GM18517 (cell line): ENCODE results near the gene AMOTL1.
A peak's percentile ranks its signal among the peaks of the same experiment; 100 is the strongest.

Source experiments
- ATAC-seq: cut with Tn5 transposase; IDR thresholded peaks from one replicate; pipeline ENCODE4 v1.9.1; 2021; ENCODE audit warnings: mild to moderate bottlenecking, moderate library complexity; ENCODE audit not compliant: unreplicated experiment

Gene AMOTL1

DNA sequence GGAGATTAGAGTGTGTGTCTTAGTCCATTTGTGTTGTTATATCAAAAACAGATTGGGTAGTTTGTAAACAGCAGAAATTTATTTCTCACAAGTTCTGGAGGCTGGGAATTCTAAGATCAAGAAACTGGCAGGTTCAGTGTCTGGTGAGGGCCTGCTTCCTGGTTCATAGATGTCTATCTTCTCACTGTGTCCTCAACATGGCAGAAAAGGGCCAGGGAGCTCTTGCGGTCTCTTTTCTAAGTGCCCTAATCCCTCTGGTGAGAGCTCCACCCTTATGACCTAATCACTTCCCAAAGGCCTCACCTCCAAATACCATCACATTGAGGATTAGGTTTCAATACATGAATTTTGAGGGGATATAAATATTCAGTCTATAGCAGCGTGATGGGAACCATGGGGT lies 25.5 kb upstream of the AMOTL1 start:
- no peak for ATAC-seq

- no peak for ATAC-seq
Observed at GRCh38 chr11:94746721-94747120, 21.4 kb upstream of the AMOTL1 start.

- ATAC-seq: no peak
Observed at GRCh38 chr11:94747146-94747545, 21.0 kb upstream of the AMOTL1 start.

- ATAC-seq: no peak
Observed at GRCh38 chr11:94747601-94748041, 20.5 kb upstream of the AMOTL1 start.

DNA sequence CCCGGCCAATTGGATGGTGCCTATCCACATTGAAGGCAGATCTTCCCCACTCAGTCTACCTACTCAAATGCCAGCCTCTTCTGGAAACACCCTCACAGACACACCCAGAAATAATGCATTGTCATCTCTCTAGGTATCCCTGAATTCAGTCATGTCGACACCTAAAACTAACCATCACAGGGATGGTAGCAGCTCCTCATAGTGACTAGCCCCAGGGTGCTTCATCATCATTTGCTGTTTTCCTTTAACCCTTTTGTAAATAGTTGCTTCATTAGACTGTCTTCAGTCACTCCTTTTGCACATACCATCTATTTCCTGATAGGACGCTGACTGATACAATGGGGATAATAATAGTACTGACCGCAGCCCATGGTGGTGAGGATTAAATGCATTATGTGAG lies 18.8 kb upstream of the AMOTL1 start:
- no peak for ATAC-seq

GRCh38 chr11:94750319-94751217 lies 17.6 kb upstream of the AMOTL1 start:
- no peak for ATAC-seq

DNA sequence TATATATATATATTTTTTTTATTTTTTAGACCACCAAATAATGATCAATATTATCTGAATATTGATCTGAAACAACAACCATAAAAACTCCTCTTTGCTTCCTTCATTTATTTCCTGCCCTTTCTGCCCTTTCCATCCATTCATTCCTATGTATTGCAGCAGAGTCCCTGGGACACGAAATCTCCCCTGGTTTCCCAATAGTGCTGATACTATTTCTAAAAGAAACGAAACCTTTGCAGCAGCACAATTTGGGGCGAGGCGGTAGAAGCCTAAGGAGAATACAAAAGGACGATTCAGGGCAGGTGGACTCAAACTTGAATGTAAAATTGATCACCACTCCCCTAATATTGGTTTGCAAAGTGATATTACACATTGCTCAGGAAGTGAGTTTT lies 16.9 kb upstream of the AMOTL1 start:
- no peak for ATAC-seq

DNA sequence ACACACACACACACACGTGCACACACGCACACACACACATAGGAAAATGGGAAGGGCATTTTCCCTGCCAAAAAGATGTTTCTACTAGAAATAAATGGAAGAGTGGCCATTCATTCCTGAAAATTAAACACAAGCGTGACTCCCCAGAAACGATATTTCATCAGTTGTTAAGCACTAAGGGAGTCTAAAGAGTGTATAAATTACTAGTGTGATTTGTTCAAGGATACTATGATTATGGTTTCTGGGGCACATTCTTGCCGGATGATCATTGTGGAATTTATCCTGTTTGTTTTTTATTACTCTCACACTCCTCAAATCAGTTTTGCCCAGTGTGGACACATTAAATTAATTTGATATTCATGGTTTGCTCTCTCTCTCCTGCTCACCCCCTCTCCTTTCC lies 16.4 kb upstream of the AMOTL1 start:
- ATAC-seq: no peak

- ATAC-seq: no peak
Observed at GRCh38 chr11:94753630-94754029, 14.5 kb upstream of the AMOTL1 start.

DNA sequence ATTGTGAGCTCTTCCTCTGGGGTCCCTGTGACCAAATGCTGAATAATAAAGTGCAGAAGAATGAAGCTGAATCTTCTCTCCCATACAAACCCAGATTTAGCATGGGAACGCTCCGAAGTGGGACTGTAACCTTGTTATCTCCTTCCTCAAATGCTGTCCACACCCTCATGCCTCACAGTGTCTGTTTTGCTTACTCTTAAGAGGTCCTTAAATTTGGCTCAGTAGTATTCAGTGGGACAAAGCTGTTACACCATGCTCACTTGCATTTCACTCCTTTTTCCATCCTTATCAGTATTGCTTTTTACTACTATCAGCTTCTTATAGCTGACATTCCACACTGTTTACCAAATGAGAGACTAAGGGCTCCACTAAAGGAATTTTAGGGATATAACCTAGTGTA lies 13.8 kb upstream of the AMOTL1 start:
- ATAC-seq: no peak

DNA sequence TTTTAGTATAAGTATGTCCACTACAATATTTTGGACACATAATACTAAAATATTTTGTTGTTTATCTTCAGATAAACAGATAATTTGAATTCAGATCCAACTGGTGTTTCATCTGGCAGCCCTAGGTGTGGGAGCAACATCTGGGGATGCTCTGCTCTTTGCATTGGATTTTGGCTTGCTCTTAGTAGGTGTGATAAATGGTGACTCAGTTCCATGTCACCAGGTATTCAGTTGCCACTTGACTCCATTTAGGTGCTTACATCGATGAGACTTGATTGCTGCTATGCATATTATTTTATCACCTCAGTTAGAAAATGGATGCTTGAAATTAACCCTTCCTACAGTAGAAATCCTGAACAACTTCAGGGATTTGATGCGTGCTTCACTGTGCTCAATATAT lies 13.3 kb upstream of the AMOTL1 start:
- no peak for ATAC-seq

- ATAC-seq: no peak
Observed at GRCh38 chr11:94755494-94755893, 12.7 kb upstream of the AMOTL1 start.

- peak; percentile 52 for ATAC-seq
Observed at GRCh38 chr11:94757037-94757735, 11.0 kb upstream of the AMOTL1 start.

DNA sequence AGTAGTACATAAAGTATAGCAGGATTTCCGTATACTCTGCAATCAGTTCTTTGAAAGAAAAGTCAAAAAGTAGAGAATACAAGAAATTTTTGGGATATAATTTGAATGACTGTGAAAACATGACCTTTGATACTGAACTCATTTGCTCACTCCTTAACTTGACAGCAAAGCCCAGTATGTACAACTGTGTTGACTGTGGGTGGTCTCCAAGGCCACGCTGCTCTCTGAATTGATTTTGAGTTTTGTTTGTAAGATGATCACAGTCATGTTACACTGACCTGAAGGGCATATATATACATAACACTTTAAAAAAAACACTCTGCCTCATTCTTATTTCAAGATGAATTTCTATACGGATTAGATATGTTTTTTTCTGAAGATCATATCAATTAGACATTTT lies 9.5 kb upstream of the AMOTL1 start:
- no peak for ATAC-seq

GRCh38 chr11:94759522-94759921 lies 8.6 kb upstream of the AMOTL1 start:
- ATAC-seq: no peak

DNA sequence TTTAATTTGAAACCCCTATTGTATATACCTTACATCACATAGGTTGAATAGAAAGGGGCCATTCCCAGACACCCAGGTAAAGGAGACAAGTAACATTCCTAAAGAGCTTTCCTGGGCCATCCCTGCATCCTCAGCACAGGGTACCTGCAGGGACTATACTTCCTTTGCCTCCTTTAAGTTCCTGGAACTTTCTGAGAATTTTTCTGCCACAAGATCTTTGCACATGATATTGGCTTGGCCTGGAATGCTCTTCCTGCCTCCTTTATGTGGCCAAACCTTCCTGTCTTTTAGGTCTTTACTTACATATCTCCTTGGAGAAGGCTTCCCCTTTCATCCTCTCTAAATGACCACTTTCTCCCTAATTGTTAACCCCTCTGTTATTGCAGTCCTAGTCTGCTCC lies 7.9 kb upstream of the AMOTL1 start:
- ATAC-seq: no peak

DNA sequence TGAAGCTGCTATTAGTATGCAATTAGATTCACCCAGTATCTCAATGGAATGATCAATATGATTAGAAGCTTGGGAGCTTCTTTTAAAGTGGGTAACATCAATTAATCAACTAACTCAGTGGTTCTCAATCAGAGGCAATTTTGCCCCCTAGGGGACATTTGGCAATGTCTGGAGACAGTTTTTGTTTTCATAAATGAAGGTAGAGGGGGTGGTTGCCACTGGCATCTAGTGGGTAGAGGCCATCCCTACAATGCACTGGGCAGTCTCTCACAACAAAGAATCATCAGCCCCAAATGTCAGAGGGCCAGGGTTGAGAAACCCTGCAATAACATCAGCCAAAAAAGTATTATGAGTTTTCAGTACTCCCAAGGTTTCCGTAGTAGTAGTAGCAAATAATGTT lies 5.9 kb upstream of the AMOTL1 start:
- no peak for ATAC-seq

DNA sequence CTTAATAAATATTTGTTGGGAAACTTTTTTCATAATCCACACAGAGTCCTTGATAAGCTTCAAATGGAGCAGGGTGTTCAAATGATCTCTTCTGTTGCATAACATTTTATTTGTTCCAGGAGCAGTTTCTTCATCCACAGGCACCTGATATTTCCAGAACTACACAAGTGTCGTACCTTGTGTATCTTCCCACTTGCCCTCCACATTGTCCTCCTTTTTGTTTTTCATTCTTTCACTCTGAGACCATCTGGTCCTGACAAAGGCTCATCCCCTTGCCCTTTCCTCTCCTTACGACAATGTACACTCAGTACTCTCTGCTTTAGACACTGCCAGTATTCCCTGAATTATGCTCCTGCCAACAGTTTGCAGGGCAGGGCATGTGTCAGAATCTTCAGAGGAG lies 5.2 kb upstream of the AMOTL1 start:
- no peak for ATAC-seq

DNA sequence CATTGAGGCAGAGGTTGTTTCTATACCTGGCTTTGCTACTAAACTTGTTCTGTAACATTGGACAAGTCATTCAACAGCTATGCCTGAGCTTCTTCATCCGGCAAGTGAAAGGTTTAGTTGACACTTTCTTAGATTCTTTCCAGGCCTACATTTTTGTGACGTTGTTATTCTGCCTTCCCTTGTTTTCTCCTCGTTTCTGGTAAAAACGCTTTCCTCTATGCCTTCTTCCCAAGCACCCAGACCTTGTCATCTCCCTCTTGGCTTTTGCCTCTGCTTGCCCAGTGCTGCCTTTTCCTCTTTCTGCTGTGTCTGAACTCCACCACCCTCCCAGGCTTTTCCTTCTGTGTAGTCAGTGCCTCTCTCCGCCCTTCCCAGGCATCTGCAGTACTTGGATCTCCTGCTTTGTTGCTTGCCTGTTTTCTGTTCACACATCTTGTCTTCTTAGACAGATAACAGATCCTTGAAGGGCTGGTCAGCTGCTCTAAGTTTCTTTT lies 1.4 kb upstream of the AMOTL1 start:
- no peak for ATAC-seq

GRCh38 chr11:94767291-94767690 lies 865 bp upstream of the AMOTL1 start:
- no peak for ATAC-seq

DNA sequence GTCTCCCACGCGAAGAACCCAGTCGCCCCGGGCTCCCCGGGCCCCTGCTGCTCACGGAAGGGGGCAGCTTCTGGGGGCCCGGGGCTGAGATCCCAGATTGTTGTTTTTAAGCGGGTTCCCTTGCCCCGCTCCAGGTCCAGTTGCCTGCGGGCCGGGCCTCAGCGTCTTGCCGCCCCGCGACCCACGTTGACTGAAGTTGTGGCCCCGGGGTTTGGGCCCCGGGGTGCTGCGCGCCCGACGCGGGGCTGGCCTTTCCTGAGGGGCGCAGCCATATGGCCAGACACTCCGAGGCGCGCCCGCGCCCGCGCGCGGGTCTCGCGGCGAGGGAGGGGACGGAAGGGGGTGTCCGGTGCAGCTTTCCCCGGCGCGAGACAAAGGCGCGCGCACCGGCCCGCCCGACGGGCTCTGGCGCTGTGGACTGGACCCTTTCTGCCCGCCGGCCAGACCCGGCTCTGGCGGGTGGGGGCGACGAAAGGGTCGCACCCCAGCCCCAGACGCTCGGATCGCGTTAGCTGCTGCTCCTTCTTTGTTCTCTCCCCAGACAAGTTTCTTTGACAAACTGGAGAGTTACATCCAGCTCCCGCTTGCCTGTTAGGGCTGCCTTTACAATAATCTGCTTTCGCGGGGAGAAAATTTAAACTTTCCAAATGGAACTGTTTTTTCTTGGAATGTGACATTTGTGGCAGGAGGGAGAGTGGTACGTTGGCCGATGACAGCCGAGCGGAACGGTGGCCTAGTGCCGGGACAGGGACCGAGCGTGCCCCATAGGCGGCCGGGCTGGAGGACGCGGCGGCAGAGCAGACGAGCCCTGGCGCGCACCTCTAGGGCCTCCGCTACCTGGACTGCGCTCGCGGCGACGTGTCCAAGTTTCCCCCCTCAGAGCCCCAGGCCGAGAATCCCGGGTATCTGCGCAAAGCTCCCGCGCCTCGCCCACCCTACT lies 716 bp downstream of the AMOTL1 start:
- ATAC-seq: peak; percentile 22
